H1 (cell line): ENCODE data around the gene MOB3B. TPM values are rescaled to one million over a fixed set of nuclear protein-coding genes. Genes with fewer than 3 reads are reported as not detected.

Source experiments
- CTCF ChIA-PET: fragments of 300-600 bp; sonication (Branson Sonifier 250); formaldehyde crosslinking; loops from one replicate; lab custom pipeline; 2021; ENCODE audit not compliant: partially characterized antibody; lab: Charles Lee
- POLR2A ChIA-PET: fragments of 300-600 bp; sonication (Branson Sonifier 250); formaldehyde crosslinking; loops from one replicate; lab custom pipeline; 2021; ENCODE audit warnings: inconsistent platforms; ENCODE audit not compliant: partially characterized antibody; lab: Charles Lee
- DNase-seq, 2 experiments: peaks; one replicate each; pipeline versions ENCODE4 v3.0.0 to v3.0.0-alpha.2; 2010 to 2022; ENCODE audit warnings: low spot score in 2 of 2, low read depth in 1 of 2, mixed read lengths in 1 of 2
- FAIRE-seq: peaks from 2 replicates; lab custom pipeline; 2011; peaks lifted over from hg19 to GRCh38; lab: Jason Lieb, UNC
- H2AFZ ChIP-seq: 2 replicates; pipeline ENCODE4 v1.8.1; 2012; ENCODE audit warnings: low read length, inconsistent platforms
- H2AK5ac ChIP-seq: 2 replicates; pipeline ENCODE4 v1.6.1; 2013; ENCODE audit warnings: low read depth, low read length
- H2BK120ac ChIP-seq: replicated peaks from 2 replicates; pipeline ENCODE3; 2013; ENCODE audit warnings: low read depth, low read length, inconsistent platforms
- H2BK12ac ChIP-seq: 2 replicates; pipeline ENCODE4 v1.6.1; 2013; ENCODE audit warnings: low read depth, low read length
- H2BK15ac ChIP-seq: 2 replicates; pipeline ENCODE4 v1.6.1; 2013; ENCODE audit warnings: low read length
- H2BK20ac ChIP-seq: 2 replicates; pipeline ENCODE4 v1.6.1; 2013; ENCODE audit warnings: low read length
- H2BK5ac ChIP-seq: 2 replicates; pipeline ENCODE4 v1.6.1; 2013; ENCODE audit warnings: low read depth, low read length
- H3K14ac ChIP-seq: 2 replicates; pipeline ENCODE4 v1.6.1; 2013; ENCODE audit warnings: inconsistent platforms; ENCODE audit not compliant: insufficient read length
- H3K18ac ChIP-seq: 2 replicates; pipeline ENCODE4 v1.6.1; 2013; ENCODE audit warnings: low read length; ENCODE audit errors: extremely low read depth
- H3K23ac ChIP-seq: 2 replicates; pipeline ENCODE4 v1.6.1; 2013; ENCODE audit warnings: inconsistent platforms; ENCODE audit not compliant: insufficient read length
- H3K23me2 ChIP-seq: 2 replicates; pipeline ENCODE4 v1.6.1; 2013; ENCODE audit warnings: low read depth, low read length
- H3K27ac ChIP-seq: 2 replicates; pipeline ENCODE4 v1.6.1; 2011; ENCODE audit warnings: low read depth, low read length, inconsistent platforms
- H3K27me3 ChIP-seq, 4 experiments: replicated peaks in 1 of 4; 1 replicate in 1 of 4; 2 replicates in 3 of 4; pipeline versions ENCODE4 v1.6.1 to v1.8.1; 2011 to 2013; ENCODE audit warnings: low read length in 3 of 4, mild to moderate bottlenecking in 3 of 4, inconsistent platforms in 2 of 4, mixed read lengths in 2 of 4, moderate library complexity in 1 of 4; ENCODE audit not compliant: control insufficient read depth in 3 of 4, insufficient read depth in 3 of 4; ENCODE audit errors: extremely low read depth in 1 of 4
- H3K36me3 ChIP-seq, 4 experiments: 2 replicates each; pipeline versions ENCODE4 v1.6.1 to v1.8.1; 2011 to 2013; ENCODE audit warnings: mild to moderate bottlenecking in 4 of 4, low read length in 3 of 4, moderate library complexity in 2 of 4, control low read depth in 1 of 4, inconsistent platforms in 1 of 4; ENCODE audit not compliant: insufficient read depth in 4 of 4, control insufficient read depth in 2 of 4
- H3K4ac ChIP-seq: replicated peaks from 2 replicates; pipeline ENCODE3; 2013; ENCODE audit warnings: low read length, low read depth, mixed read lengths, inconsistent platforms; ENCODE audit not compliant: insufficient read length
- H3K4me1 ChIP-seq, 4 experiments: replicated peaks in 1 of 4; 1 replicate in 1 of 4; 2 replicates in 3 of 4; pipeline versions ENCODE4 v1.6.1 to v1.8.1; 2011 to 2013; ENCODE audit warnings: low read length in 3 of 4, inconsistent platforms in 2 of 4, mixed read lengths in 1 of 4; ENCODE audit not compliant: insufficient read depth in 4 of 4, control insufficient read depth in 3 of 4
- H3K4me2 ChIP-seq, 2 experiments: 2 replicates each; pipeline versions ENCODE4 v1.6.1 to v1.8.1; 2011 to 2013; ENCODE audit warnings: low read depth in 2 of 2, low read length in 2 of 2, control low read depth in 1 of 2, inconsistent platforms in 1 of 2, mild to moderate bottlenecking in 1 of 2; ENCODE audit not compliant: insufficient read depth in 1 of 2
- H3K4me3 ChIP-seq, 4 experiments: fragments of 200-600, 300-600 bp in 1 of 4; sonication (generic), shearing (Covaris generic), sonication (Bioruptor Twin) in 1 of 4; 2 replicates each; pipeline versions ENCODE4 v1.5.1 to v1.8.1; 2011 to 2016; ENCODE audit warnings: low read length in 4 of 4, low read depth in 3 of 4, control low read depth in 2 of 4, inconsistent platforms in 2 of 4, mild to moderate bottlenecking in 2 of 4, mixed read lengths in 1 of 4, moderate library complexity in 1 of 4; ENCODE audit not compliant: insufficient read depth in 2 of 4; ENCODE audit errors: extremely low read depth in 1 of 4
- H3K56ac ChIP-seq: replicated peaks from 2 replicates; pipeline ENCODE3; 2013; ENCODE audit warnings: low read depth, mild to moderate bottlenecking, mixed read lengths, low read length, inconsistent platforms; ENCODE audit not compliant: insufficient read length
- H3K79me1 ChIP-seq: 2 replicates; pipeline ENCODE4 v1.6.1; 2013; ENCODE audit warnings: low read depth, low read length, control low read depth
- H3K79me2 ChIP-seq, 2 experiments: 2 replicates each; pipeline versions ENCODE4 v1.6.1 to v1.8.1; 2012 to 2013; ENCODE audit warnings: low read length in 2 of 2, mild to moderate bottlenecking in 2 of 2, inconsistent platforms in 1 of 2; ENCODE audit not compliant: insufficient read depth in 2 of 2, control insufficient read depth in 1 of 2
- H3K9ac ChIP-seq, 4 experiments: replicated peaks in 1 of 4; 1 replicate in 1 of 4; 2 replicates in 3 of 4; pipeline versions ENCODE4 v1.6.1 to v1.8.1; 2011 to 2013; ENCODE audit warnings: low read depth in 3 of 4, low read length in 3 of 4, control low read depth in 2 of 4, mild to moderate bottlenecking in 2 of 4, moderate library complexity in 2 of 4, inconsistent platforms in 1 of 4; ENCODE audit errors: extremely low read depth in 1 of 4
- H3K9me3 ChIP-seq, 2 experiments: 2 replicates each; pipeline versions ENCODE4 v1.6.1 to v1.8.1; 2012 to 2013; ENCODE audit warnings: mild to moderate bottlenecking in 2 of 2, moderate library complexity in 2 of 2, control low read depth in 1 of 2, inconsistent platforms in 1 of 2, low read depth in 1 of 2, low read length in 1 of 2, mixed read lengths in 1 of 2; ENCODE audit not compliant: insufficient read depth in 2 of 2
- H4K20me1 ChIP-seq, 2 experiments: replicated peaks in 1 of 2; 2 replicates each; pipeline versions ENCODE3 to v1.8.1; 2011 to 2013; ENCODE audit warnings: inconsistent platforms in 2 of 2, low read length in 2 of 2, mild to moderate bottlenecking in 1 of 2; ENCODE audit not compliant: insufficient read depth in 2 of 2, control insufficient read depth in 1 of 2
- H4K5ac ChIP-seq: 2 replicates; pipeline ENCODE4 v1.6.1; 2013; ENCODE audit warnings: low read length, low read depth, mixed read lengths, inconsistent platforms; ENCODE audit not compliant: insufficient read length
- H4K8ac ChIP-seq: 2 replicates; pipeline ENCODE4 v1.8.0; 2013; ENCODE audit warnings: mild to moderate bottlenecking, moderate library complexity, low read length, inconsistent platforms; ENCODE audit not compliant: insufficient read depth; ENCODE audit errors: extremely low read depth
- H4K91ac ChIP-seq: replicated peaks from 2 replicates; pipeline ENCODE3; 2013; ENCODE audit warnings: low read length, mixed read lengths, inconsistent platforms; ENCODE audit not compliant: insufficient read length
- BRCA1 ChIP-seq: IDR thresholded peaks from 2 replicates; pipeline ENCODE4 v1.6.1; 2012; ENCODE audit warnings: low read depth, low read length, improper control_type of control experiment
- CBX5 ChIP-seq: fragments of 300-800, 300-1000 bp; sonication (generic); IDR thresholded peaks from 2 replicates; pipeline ENCODE4 v1.7.1; 2016; ENCODE audit warnings: antibody characterized with exemption, low read length, low read depth
- JUN ChIP-seq: IDR thresholded peaks from 2 replicates; pipeline ENCODE4 v1.6.1; 2011; ENCODE audit warnings: low read depth, mild to moderate bottlenecking, improper control_type of control experiment, low read length
- NANOG ChIP-seq: IDR thresholded peaks from 2 replicates; pipeline ENCODE4 v1.6.1; 2011; ENCODE audit warnings: low read length, low read depth, mild to moderate bottlenecking, inconsistent platforms; ENCODE audit not compliant: insufficient read depth, poor library complexity, severe bottlenecking
- POLR2A ChIP-seq, 2 experiments: IDR thresholded peaks; 1 replicate in 1 of 2; 2 replicates in 1 of 2; pipeline ENCODE4 v1.6.1; 2011; ENCODE audit warnings: low read depth in 2 of 2, low read length in 2 of 2, mild to moderate bottlenecking in 2 of 2; ENCODE audit errors: control extremely low read depth in 1 of 2
- WGBS, 2 experiments: shearing (Covaris generic) in 1 of 2; methylation state at CpG; one replicate each; pipeline versions ENCODE4 v1.1.6 to v1.1.7; 2013 to 2015; ENCODE audit warnings: low lambda C conversion rate in 2 of 2, mixed read lengths in 2 of 2, inconsistent platforms in 1 of 2, low coverage in 1 of 2, missing lambda C conversion rate in 1 of 2; ENCODE audit not compliant: insufficient replicate concordance in 2 of 2, insufficient coverage in 1 of 2, insufficient read length in 1 of 2; ENCODE audit errors: extremely low coverage in 1 of 2, missing lambda C conversion rate in 1 of 2; 5-methylcytosine and 5-hydroxymethylcytosine counted together
- polyA plus RNA-seq, 7 experiments: library from polyadenylated mRNA; depleted of rRNA in 3 of 7; stranded (reverse) in 5 of 7; unstranded in 2 of 7; fragments of >200 nt in 5 of 7; fragments of 200-250 nt in 2 of 7; gene quantifications; 1 replicate in 5 of 7; 2 replicates in 1 of 7; 4 replicates in 1 of 7; pipeline versions ENCODE4 v1.2.1 to v1.2.3, GENCODE V29; 2011 to 2013; ENCODE audit warnings: missing spikeins in 2 of 7, mixed read lengths in 2 of 7
- total RNA-seq: library from RNA; stranded (reverse); fragmentation: NEBNext Ultra II Directional; extraction: Animal tissue kit (Norgen Biotek cat#: 25700); gene quantifications from 2 replicates; pipeline ENCODE4 v1.2.1, GENCODE V29; 2021

The MOB3B gene
- total and polyA plus RNA-seq, 2 of the 8 experiments (the other 6 are each of a cell fraction or from before 2014, with no cell fraction given): 12.7 to 16.1 TPM

DNA sequence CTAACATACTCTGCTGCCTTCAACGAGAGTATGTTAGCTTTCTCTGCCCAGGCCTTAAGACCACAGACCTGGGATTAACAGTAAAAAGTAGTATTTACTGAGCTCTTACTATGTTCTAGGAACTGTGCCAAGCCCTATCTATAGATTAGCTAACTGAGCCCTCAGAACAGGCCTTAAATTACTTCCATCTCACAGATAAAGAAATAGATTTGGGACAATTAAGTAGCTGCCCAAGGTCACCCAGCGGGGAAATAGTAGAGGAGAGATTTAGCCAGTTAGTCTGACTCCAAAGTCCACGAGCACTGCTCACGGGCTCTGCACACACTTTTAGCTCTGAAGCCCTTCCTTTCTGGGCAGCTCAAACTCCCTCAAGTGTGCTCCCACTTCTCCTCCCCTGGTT is 168.1 kb downstream of the MOB3B start:
- ChIA-PET POLR2A (no interaction called here), CTCF (interaction anchor here (1.3 to 1.6 kb wide), 3 partner anchors 23 to 168 kb away, joined by 3 to 4 read pairs (median 4); partner anchors contain the start of gene MOB3B)
- Histone ChIP-seq H3K23me2 (no peaks in the 10 kb centered on the region), H2AK5ac (0 out of 2 replicates have a peak overlapping the region, but pooled peaks have one; percentile 82), H2AFZ (no peak overlapping the region), H3K56ac (no peak overlapping the region), H3K4me3 (no peak overlapping the region), H4K8ac (no peak overlapping the region), H3K9me3 (no peaks in the 10 kb centered on the region), H4K91ac (no peak overlapping the region), H3K27me3 (no peaks in the 10 kb centered on the region), H3K4me1 (peaks cover 0 to 9% (median 3%) of the 10 kb centered on the region in 4 experiments), H2BK120ac (no peak overlapping the region), H4K5ac (no peak overlapping the region), H3K4me2 (no peak overlapping the region), H3K9ac (no peak overlapping the region), H3K4ac (no peak overlapping the region), H2BK15ac (no peak overlapping the region; the same call in 1 of the 2 replicates), H3K14ac (no peak overlapping the region), H3K79me2 (no peaks in the 10 kb centered on the region), H3K79me1 (peaks cover 5% of the 10 kb centered on the region), H3K18ac (no peak overlapping the region), H3K27ac (no peak overlapping the region), H2BK12ac (no peak overlapping the region), H4K20me1 (no peaks in the 10 kb centered on the region), H3K23ac (no peak overlapping the region), H2BK5ac (no peak overlapping the region), H3K36me3 (peaks cover 0 to 7% (median 2%) of the 10 kb centered on the region in 4 experiments; a peak in 3 of 8 replicates), H2BK20ac (no peak overlapping the region; the same call in 1 of the 2 replicates)
- no peak for FAIRE-seq
- no peak for DNase-seq
- TF ChIP-seq BRCA1 (no peak), NANOG (no peak), POLR2A (IDR thresholded peaks at IDR 0.05; ENCODE audit: control extremely low read depth in 1 of 2, low read depth in 2 of 2, low read length in 2 of 2) (no peak), CBX5 (no peak), JUN (no peak)
- 90% methylated on average over 4 of the region's 4 CpGs; no CpG with 5 or more reads in 1 of the 2 experiments for WGBS, 2 experiments
